ENCODE results near the gene DCHS2.

DNA sequence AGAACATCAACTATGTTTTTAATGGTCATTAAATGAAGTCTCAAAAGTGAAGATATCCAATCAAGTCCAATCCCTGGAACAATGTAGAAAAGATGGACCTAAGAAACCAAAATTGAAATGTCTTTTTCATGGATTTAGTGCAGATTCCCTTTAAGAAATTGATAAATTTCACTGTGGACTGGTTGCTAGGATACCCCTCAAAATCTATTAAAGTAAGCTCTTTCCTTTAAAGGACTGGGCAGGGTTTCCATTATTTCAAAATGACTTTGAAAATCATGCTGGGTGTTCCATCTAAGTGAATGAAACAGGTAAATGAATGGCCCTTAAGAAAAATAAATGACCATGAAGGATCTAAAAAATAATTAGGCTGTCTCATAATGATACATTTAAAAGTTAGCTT lies 30.0 kb upstream of the DCHS2 start:
- TF ChIP-seq CEBPZ (IDR thresholded peaks at IDR 0.05; ENCODE audit: low read depth, low read length) (no peak), RELA (IDR thresholded peaks at IDR 0.05; ENCODE audit: borderline replicate concordance, partially characterized antibody) (no peak), BMI1 (IDR thresholded peaks at IDR 0.05; ENCODE audit: borderline replicate concordance) (no peak), TAF1 (IDR thresholded peaks at IDR 0.05; ENCODE audit: borderline replicate concordance, low read depth, low read length) (no peak), MXI1 (IDR thresholded peaks at IDR 0.05; ENCODE audit: low read depth, low read length) (no peak)
- TF ChIP-seq, protein P1, sequence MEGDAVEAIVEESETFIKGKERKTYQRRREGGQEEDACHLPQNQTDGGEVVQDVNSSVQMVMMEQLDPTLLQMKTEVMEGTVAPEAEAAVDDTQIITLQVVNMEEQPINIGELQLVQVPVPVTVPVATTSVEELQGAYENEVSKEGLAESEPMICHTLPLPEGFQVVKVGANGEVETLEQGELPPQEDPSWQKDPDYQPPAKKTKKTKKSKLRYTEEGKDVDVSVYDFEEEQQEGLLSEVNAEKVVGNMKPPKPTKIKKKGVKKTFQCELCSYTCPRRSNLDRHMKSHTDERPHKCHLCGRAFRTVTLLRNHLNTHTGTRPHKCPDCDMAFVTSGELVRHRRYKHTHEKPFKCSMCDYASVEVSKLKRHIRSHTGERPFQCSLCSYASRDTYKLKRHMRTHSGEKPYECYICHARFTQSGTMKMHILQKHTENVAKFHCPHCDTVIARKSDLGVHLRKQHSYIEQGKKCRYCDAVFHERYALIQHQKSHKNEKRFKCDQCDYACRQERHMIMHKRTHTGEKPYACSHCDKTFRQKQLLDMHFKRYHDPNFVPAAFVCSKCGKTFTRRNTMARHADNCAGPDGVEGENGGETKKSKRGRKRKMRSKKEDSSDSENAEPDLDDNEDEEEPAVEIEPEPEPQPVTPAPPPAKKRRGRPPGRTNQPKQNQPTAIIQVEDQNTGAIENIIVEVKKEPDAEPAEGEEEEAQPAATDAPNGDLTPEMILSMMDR (IDR thresholded peaks at IDR 0.05 in 2 of 3, conservative IDR thresholded peaks at IDR 0.05 in 1 of 3; ENCODE audit: control insufficient read depth in 2 of 3, extremely low read depth in 1 of 3, insufficient read depth in 1 of 3, low read depth in 3 of 3, low read length in 3 of 3): no peak

Data from GM12878 (cell line).